PC-9 (cell line): ENCODE measurements around the gene SLC19A3.

Source experiments
- EZH2 ChIP-seq: fragments of 200-600 bp; sonication (generic); IDR thresholded peaks from 2 replicates; pipeline ENCODE4 v1.8.0; 2017; ENCODE audit warnings: antibody characterized with exemption, low read depth
- TF ChIP-seq, protein P1 (sequence below): fragments of 200-600 bp; sonication (generic); conservative IDR thresholded peaks from 2 replicates; pipeline ENCODE4 v1.6.1; 2017; ENCODE audit warnings: mixed run types, antibody characterized with exemption, mild to moderate bottlenecking, moderate library complexity

DNA sequence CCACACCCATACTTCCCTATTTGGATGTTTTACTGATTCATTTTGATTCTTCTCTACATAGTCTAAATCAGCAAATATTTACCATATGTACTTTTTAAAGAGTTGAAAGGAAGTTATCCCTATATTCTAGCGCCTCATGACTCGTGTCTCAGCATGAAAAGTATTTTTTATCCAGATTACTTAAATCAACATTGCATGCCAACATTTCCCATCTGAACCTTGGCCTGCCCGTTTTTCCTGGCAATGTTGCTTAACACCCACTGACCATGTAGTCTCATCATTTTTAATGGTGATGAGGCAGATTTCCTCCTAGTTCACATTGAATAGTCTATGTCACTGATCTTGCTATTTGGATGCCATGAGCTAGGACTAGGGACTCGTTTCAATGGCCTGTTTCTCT lies 64.4 kb downstream of the SLC19A3 start:
- TF ChIP-seq, protein P1, sequence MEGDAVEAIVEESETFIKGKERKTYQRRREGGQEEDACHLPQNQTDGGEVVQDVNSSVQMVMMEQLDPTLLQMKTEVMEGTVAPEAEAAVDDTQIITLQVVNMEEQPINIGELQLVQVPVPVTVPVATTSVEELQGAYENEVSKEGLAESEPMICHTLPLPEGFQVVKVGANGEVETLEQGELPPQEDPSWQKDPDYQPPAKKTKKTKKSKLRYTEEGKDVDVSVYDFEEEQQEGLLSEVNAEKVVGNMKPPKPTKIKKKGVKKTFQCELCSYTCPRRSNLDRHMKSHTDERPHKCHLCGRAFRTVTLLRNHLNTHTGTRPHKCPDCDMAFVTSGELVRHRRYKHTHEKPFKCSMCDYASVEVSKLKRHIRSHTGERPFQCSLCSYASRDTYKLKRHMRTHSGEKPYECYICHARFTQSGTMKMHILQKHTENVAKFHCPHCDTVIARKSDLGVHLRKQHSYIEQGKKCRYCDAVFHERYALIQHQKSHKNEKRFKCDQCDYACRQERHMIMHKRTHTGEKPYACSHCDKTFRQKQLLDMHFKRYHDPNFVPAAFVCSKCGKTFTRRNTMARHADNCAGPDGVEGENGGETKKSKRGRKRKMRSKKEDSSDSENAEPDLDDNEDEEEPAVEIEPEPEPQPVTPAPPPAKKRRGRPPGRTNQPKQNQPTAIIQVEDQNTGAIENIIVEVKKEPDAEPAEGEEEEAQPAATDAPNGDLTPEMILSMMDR = no peak
- no peak for TF ChIP-seq EZH2
